ENCODE results near the gene PTPN14. TPM values are rescaled to one million over a fixed set of nuclear protein-coding genes. Genes with fewer than 3 reads are reported as not detected.

The PTPN14 gene
- total and polyA plus RNA-seq, 2 of the 4 experiments (the other 2 are of a cell fraction), result 21.5 to 31.7 TPM

- no peak overlapping the region for H3K4ac ChIP-seq (ENCODE audit: low read depth, low read length)
- no peaks in the 10 kb centered on the region for H3K27me3 ChIP-seq (ENCODE audit: control insufficient read depth, insufficient read depth, low read length)
- no peak overlapping the region for H3K56ac ChIP-seq (ENCODE audit: extremely low read depth, insufficient read depth, low read length)
- H3K23ac ChIP-seq (ENCODE audit: low read depth, low read length), result peak overlapping the region; percentile 66; the same call in 1 of the 2 replicates
- H2AK5ac ChIP-seq (ENCODE audit: low read depth, low read length), result no peak overlapping the region; the same call in 1 of the 2 replicates
- no TSS peak for BruUV-seq (replicated peaks)
- ATAC-seq (ENCODE audit: low read depth), result no peak
- H3K9ac ChIP-seq (ENCODE audit: low read depth, low read length), result no peak overlapping the region
- CTCF ChIA-PET, result no interaction called here
- peaks cover 20% of the 10 kb centered on the region for H3K9me1 ChIP-seq (ENCODE audit: insufficient read depth, low read length)
- H4K91ac ChIP-seq (ENCODE audit: insufficient read depth, low read depth, low read length), result no peak overlapping the region
- no peak overlapping the region for H2AK9ac ChIP-seq (replicated peaks; ENCODE audit: low read depth, low read length, poor library complexity)
- no peak overlapping the region for H3K4me3 ChIP-seq (ENCODE audit: insufficient read depth, low read depth, low read length)
- intact Hi-C loops (cut with micrococcal nuclease), result no loop called here
- peaks cover 4% of the 10 kb centered on the region for H3K36me3 ChIP-seq (ENCODE audit: control insufficient read depth, insufficient read depth, low read length)
- H3K4me2 ChIP-seq (ENCODE audit: low read depth, low read length), result peak overlapping the region; percentile 47; the same call in 1 of the 2 replicates
- H3K79me1 ChIP-seq (ENCODE audit: low read depth in 1 of 2, low read length in 2 of 2), result peaks cover 14 to 67% of the 10 kb centered on the region in 2 experiments; a peak in 3 of 4 replicates
- peaks cover 20% of the 10 kb centered on the region for H3K4me1 ChIP-seq (ENCODE audit: control insufficient read depth, insufficient read depth, low read length)
- no peak for TF ChIP-seq FOS (IDR thresholded peaks at IDR 0.05; ENCODE audit: low read depth, low read length)
- no peak for TF ChIP-seq BHLHE40 (IDR thresholded peaks at IDR 0.05; ENCODE audit: low read depth, low read length)
- no peak for TF ChIP-seq CHD1 (IDR thresholded peaks at IDR 0.05; ENCODE audit: low read depth, low read length)
- no peak for TF ChIP-seq MAFK (IDR thresholded peaks at IDR 0.05; ENCODE audit: low read depth, low read length)
- TF ChIP-seq POLR2A (IDR thresholded peaks at IDR 0.05; ENCODE audit: low read depth, low read length), result no peak
- TF ChIP-seq CEBPB (IDR thresholded peaks at IDR 0.05; ENCODE audit: low read depth, low read length), result no peak
- no peak for TF ChIP-seq MXI1 (IDR thresholded peaks at IDR 0.05; ENCODE audit: borderline replicate concordance, low read depth, low read length)
- TF ChIP-seq SMC3 (IDR thresholded peaks at IDR 0.05; ENCODE audit: low read depth, low read length), result no peak
- TF ChIP-seq NFE2L2 (IDR thresholded peaks at IDR 0.05; ENCODE audit: low read depth, low read length), result no peak
- TF ChIP-seq USF2 (IDR thresholded peaks at IDR 0.05; ENCODE audit: low read depth, low read length), result no peak
- no peak for TF ChIP-seq CTCF (conservative IDR thresholded peaks at IDR 0.05; ENCODE audit: low read depth, low read length)
- TF ChIP-seq RCOR1 (IDR thresholded peaks at IDR 0.05; ENCODE audit: insufficient replicate concordance, low read length), result no peak
- POLR2A ChIA-PET (ENCODE audit: unreplicated experiment), result no interaction called here
- DNase-seq, result no peak
- no peak overlapping the region for H2BK15ac ChIP-seq (ENCODE audit: low read depth, low read length)
- no peak overlapping the region for H4K8ac ChIP-seq (ENCODE audit: low read depth in 2 of 2, low read length in 2 of 2)
- no peak overlapping the region for H3K14ac ChIP-seq (replicated peaks; ENCODE audit: low read depth, low read length)
- WGBS, 2 experiments (ENCODE audit: extremely low coverage in 2 of 2, insufficient read length in 1 of 2), result no CpG with 5 or more reads among the region's 4 CpGs
- no peak overlapping the region for H2BK120ac ChIP-seq (ENCODE audit: low read depth, low read length)
- in situ Hi-C loops (cut with MboI; ENCODE audit: low sequenced_read_pairs), result no loop called here
- no peak overlapping the region for H3K27ac ChIP-seq (ENCODE audit: insufficient read depth, low read length)
- no peak overlapping the region for H3K18ac ChIP-seq (ENCODE audit: low read depth, low read length)
- H4K20me1 ChIP-seq (ENCODE audit: insufficient read depth, low read length), result peaks cover 70% of the 10 kb centered on the region
- peak overlapping the region; percentile 13 for H2BK5ac ChIP-seq (ENCODE audit: low read depth, low read length, poor library complexity, severe bottlenecking)
- dilution Hi-C loops (cut with HindIII; ENCODE audit: low sequenced_read_pairs, unreplicated experiment), result no loop called here
- H2AFZ ChIP-seq (replicated peaks; ENCODE audit: low read length, poor library complexity), result no peak overlapping the region
- no peak overlapping the region for H4K5ac ChIP-seq (ENCODE audit: low read depth, low read length)
- no peak overlapping the region for H2BK20ac ChIP-seq (ENCODE audit: low read depth, low read length)
- no peaks in the 10 kb centered on the region for H3K9me3 ChIP-seq (ENCODE audit: control insufficient read depth, insufficient read depth, low read length)
Observed at GRCh38 chr1:214537872-214538473, 13.4 kb downstream of the PTPN14 start.

Measured in IMR-90 (cell line).